Liver (tissue), 9 donors: Measurements from ENCODE around the gene TFF1. TPM values are rescaled to one million over a fixed set of nuclear protein-coding genes. Genes with fewer than 3 reads are reported as not detected.

Source experiments
- DNase-seq: peaks from one replicate; pipeline ENCODE4 v3.0.0-alpha.2; 2017; ENCODE audit warnings: low spot score
- H3K27ac ChIP-seq, 2 donors: one replicate each; pipeline ENCODE4 v1.7.0; 2013; ENCODE audit warnings: inconsistent platforms in 2 of 2, low read length in 2 of 2, control low read depth in 1 of 2, low read depth in 1 of 2, mild to moderate bottlenecking in 1 of 2
- H3K27me3 ChIP-seq, 4 donors: one replicate each; pipeline versions ENCODE4 v1.6.1 to v1.7.0; 2013; ENCODE audit warnings: low read length in 3 of 4, inconsistent platforms in 1 of 4, mild to moderate bottlenecking in 1 of 4, moderate library complexity in 1 of 4; ENCODE audit not compliant: control insufficient read depth in 4 of 4, insufficient read depth in 4 of 4
- H3K36me3 ChIP-seq, 4 donors: one replicate each; pipeline versions ENCODE4 v1.6.1 to v1.7.0; 2013; ENCODE audit warnings: low read length in 3 of 4, mild to moderate bottlenecking in 3 of 4, low read depth in 1 of 4, moderate library complexity in 1 of 4; ENCODE audit not compliant: control insufficient read depth in 4 of 4, insufficient read depth in 3 of 4
- H3K4me1 ChIP-seq, 4 donors: one replicate each; pipeline versions ENCODE4 v1.6.1 to v1.7.0; 2013; ENCODE audit warnings: low read length in 3 of 4, mild to moderate bottlenecking in 3 of 4, moderate library complexity in 1 of 4; ENCODE audit not compliant: control insufficient read depth in 4 of 4, insufficient read depth in 4 of 4
- H3K4me3 ChIP-seq, 3 donors: one replicate each; pipeline versions ENCODE4 v1.6.1 to v1.7.0; 2013; ENCODE audit warnings: low read length in 3 of 3, control low read depth in 1 of 3, low read depth in 1 of 3, mild to moderate bottlenecking in 1 of 3
- H3K9ac ChIP-seq, 2 donors: one replicate each; pipeline ENCODE4 v1.7.0; 2013; ENCODE audit warnings: low read length in 2 of 2, mild to moderate bottlenecking in 2 of 2, moderate library complexity in 2 of 2, control low read depth in 1 of 2, low read depth in 1 of 2
- H3K9me3 ChIP-seq, 4 donors: one replicate each; pipeline versions ENCODE4 v1.6.1 to v1.7.0; 2013; ENCODE audit warnings: low read length in 3 of 4; ENCODE audit not compliant: control insufficient read depth in 4 of 4
- ATF3 ChIP-seq: IDR thresholded peaks from 2 replicates; pipeline ENCODE4 v1.6.1; 2016; ENCODE audit warnings: antibody characterized with exemption
- EGR1 ChIP-seq, 2 donors: IDR thresholded peaks; 2 replicates each; pipeline ENCODE4 v1.6.1; 2016 to 2018; ENCODE audit warnings: antibody characterized with exemption in 2 of 2, low read depth in 2 of 2
- FOXA1 ChIP-seq: IDR thresholded peaks from 2 replicates; pipeline ENCODE4 v1.6.1; 2016; ENCODE audit warnings: antibody characterized with exemption
- FOXA2 ChIP-seq: IDR thresholded peaks from 2 replicates; pipeline ENCODE4 v1.6.1; 2016; ENCODE audit warnings: antibody characterized with exemption
- GABPA ChIP-seq, 2 donors: IDR thresholded peaks in 1 of 2; conservative IDR thresholded peaks in 1 of 2; 2 replicates each; pipeline ENCODE4 v1.6.1; 2016; ENCODE audit warnings: antibody characterized with exemption in 2 of 2, mild to moderate bottlenecking in 1 of 2, moderate library complexity in 1 of 2
- HNF4A ChIP-seq, 2 donors: conservative IDR thresholded peaks; 2 replicates each; pipeline ENCODE4 v1.6.1; 2016; ENCODE audit warnings: antibody characterized with exemption in 2 of 2, mild to moderate bottlenecking in 2 of 2
- HNF4G ChIP-seq: IDR thresholded peaks from 2 replicates; pipeline ENCODE4 v1.6.1; 2016; ENCODE audit warnings: antibody characterized with exemption
- JUND ChIP-seq, 2 donors: IDR thresholded peaks; 2 replicates each; pipeline ENCODE4 v1.6.1; 2016; ENCODE audit warnings: antibody characterized with exemption in 2 of 2
- MAX ChIP-seq: IDR thresholded peaks from 2 replicates; pipeline ENCODE4 v1.6.1; 2016; ENCODE audit warnings: antibody characterized with exemption
- NR2F2 ChIP-seq: IDR thresholded peaks from 2 replicates; pipeline ENCODE4 v1.6.1; 2016; ENCODE audit warnings: antibody characterized with exemption
- RAD21 ChIP-seq, 2 donors: IDR thresholded peaks; 2 replicates each; pipeline ENCODE4 v1.6.1; 2016; ENCODE audit warnings: antibody characterized with exemption in 2 of 2, mild to moderate bottlenecking in 2 of 2
- REST ChIP-seq: IDR thresholded peaks from 2 replicates; pipeline ENCODE4 v1.6.1; 2016; ENCODE audit warnings: antibody characterized with exemption, mild to moderate bottlenecking
- RXRA ChIP-seq, 2 donors: IDR thresholded peaks; 2 replicates each; pipeline ENCODE4 v1.6.1; 2017 to 2018; ENCODE audit warnings: antibody characterized with exemption in 2 of 2, mild to moderate bottlenecking in 1 of 2
- TAF1 ChIP-seq: conservative IDR thresholded peaks from 2 replicates; pipeline ENCODE4 v1.6.1; 2016; ENCODE audit warnings: antibody characterized with exemption, mild to moderate bottlenecking
- YY1 ChIP-seq: IDR thresholded peaks from 2 replicates; pipeline ENCODE4 v1.6.1; 2016; ENCODE audit warnings: antibody characterized with exemption, mild to moderate bottlenecking
- ZBTB33 ChIP-seq: IDR thresholded peaks from 2 replicates; pipeline ENCODE4 v1.6.1; 2016; ENCODE audit warnings: antibody characterized with exemption
- WGBS: extraction: QIAGEN DNeasy Blood & Tissue Kit; methylation state at CpG from one replicate; pipeline ENCODE4 v1.1.7; 2013; 5-methylcytosine and 5-hydroxymethylcytosine counted together
- polyA plus RNA-seq, 2 donors: library from polyadenylated mRNA; stranded (reverse) in 1 of 2; unstranded in 1 of 2; fragments of 200-250 nt in 1 of 2; fragments of >200 nt in 1 of 2; fragmentation: Nextera tagmentation in 1 of 2; extraction: Ambion mirVana in 1 of 2; gene quantifications; one replicate each; pipeline versions ENCODE4 v1.2.1 to v1.2.3, GENCODE V29; 2013 to 2015
- total RNA-seq, 2 donors: library from RNA; depleted of rRNA; stranded (reverse); fragments of >200 nt; gene quantifications; one replicate each; pipeline ENCODE4 v1.2.3, GENCODE V29; 2014
- donor health status: healthy.
- donor health status: healthy.
- donor health status: healthy.
- donor health status: healthy.
- donor health status: healthy.

TFF1 gene
- total and polyA plus RNA-seq, 4 donors, result not detected

GRCh38 chr21:42341776-42342542 is 24.4 kb downstream of the TFF1 start:
- no peak overlapping the region for H3K9ac ChIP-seq
- TF ChIP-seq HNF4G (no peak), TAF1 (no peak), REST (no peak), ATF3 (no peak), NR2F2 (no peak), MAX (no peak), RXRA (IDR thresholded peaks at IDR 0.05) (no peak), ZBTB33 (no peak), JUND (IDR thresholded peaks at IDR 0.05) (no peak), GABPA (IDR thresholded peaks at IDR 0.05 in 1 of 2, conservative IDR thresholded peaks at IDR 0.05 in 1 of 2) (no peak), RAD21 (IDR thresholded peaks at IDR 0.05) (no peak), FOXA1 (no peak), FOXA2 (no peak), YY1 (no peak)
- DNase-seq, result peak; percentile 9
- no peaks in the 10 kb centered on the region for H3K27me3 ChIP-seq
- H3K4me3 ChIP-seq, result no peak overlapping the region
- no peaks in the 10 kb centered on the region for H3K9me3 ChIP-seq
- no peaks in the 10 kb centered on the region for H3K36me3 ChIP-seq
- 93% methylated on average over 15 of the region's 15 CpGs for WGBS
- peaks cover 0 to 5% (median 0%) of the 10 kb centered on the region in 4 donors for H3K4me1 ChIP-seq
- no peak overlapping the region for H3K27ac ChIP-seq

- H3K27me3 ChIP-seq, result no peaks in the 10 kb centered on the region
- H3K27ac ChIP-seq, result no peak overlapping the region
- 88% methylated on average over 24 of the region's 24 CpGs for WGBS
- H3K36me3 ChIP-seq, result no peaks in the 10 kb centered on the region
- no peaks in the 10 kb centered on the region for H3K9me3 ChIP-seq
- peak; percentile 27 for DNase-seq
- no peak for TF ChIP-seq ZBTB33
- TF ChIP-seq HNF4A (conservative IDR thresholded peaks at IDR 0.05), result no peak
- no peak for TF ChIP-seq HNF4G
- no peak for TF ChIP-seq EGR1 (IDR thresholded peaks at IDR 0.05; ENCODE audit: low read depth in 2 of 2)
- TF ChIP-seq REST, result no peak
- TF ChIP-seq YY1, result no peak
- no peak for TF ChIP-seq MAX
- no peak for TF ChIP-seq RAD21 (IDR thresholded peaks at IDR 0.05)
- no peak for TF ChIP-seq FOXA2
- TF ChIP-seq FOXA1, result no peak
- no peak for TF ChIP-seq JUND (IDR thresholded peaks at IDR 0.05)
- no peak overlapping the region for H3K9ac ChIP-seq
- peaks cover 0 to 5% (median 0%) of the 10 kb centered on the region in 4 donors for H3K4me1 ChIP-seq
- H3K4me3 ChIP-seq, result no peak overlapping the region
Observed at GRCh38 chr21:42340187-42341050, 25.9 kb downstream of the TFF1 start.
